GM19395 (cell line): ENCODE data around the gene FTO.
A peak's percentile ranks its signal among the peaks of the same experiment; 100 is the strongest.
"Not testable (repeated sequence)": the region's sequence is repeated elsewhere in the genome, so short reads cannot be mapped to it uniquely, and the experiment has no call there.

Experiments
- ATAC-seq: cut with Tn5 transposase; IDR thresholded peaks from one replicate; pipeline ENCODE4 v1.9.1; 2021; ENCODE audit warnings: mild to moderate bottlenecking, moderate library complexity; ENCODE audit not compliant: unreplicated experiment

FTO gene

DNA sequence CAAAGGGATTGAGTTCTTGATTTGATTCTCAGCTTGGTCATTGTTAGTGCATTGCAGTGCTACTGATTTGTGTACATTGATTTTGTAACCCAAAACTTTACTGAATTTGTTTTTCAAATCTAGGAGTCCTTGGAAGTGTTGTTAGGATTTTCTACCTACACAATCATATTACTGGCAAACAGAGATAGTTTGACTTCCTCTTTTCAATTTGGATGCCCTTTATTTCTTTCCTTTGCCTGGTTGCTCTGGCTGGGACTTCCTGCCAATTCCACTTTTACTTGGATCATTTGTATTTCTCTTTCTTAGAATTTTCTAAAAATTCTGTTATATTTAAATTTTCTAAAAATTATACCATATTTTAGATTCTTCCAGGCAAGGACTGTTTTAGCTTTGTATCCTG, 151.1 kb downstream of the FTO start:
- no peak for ATAC-seq

DNA sequence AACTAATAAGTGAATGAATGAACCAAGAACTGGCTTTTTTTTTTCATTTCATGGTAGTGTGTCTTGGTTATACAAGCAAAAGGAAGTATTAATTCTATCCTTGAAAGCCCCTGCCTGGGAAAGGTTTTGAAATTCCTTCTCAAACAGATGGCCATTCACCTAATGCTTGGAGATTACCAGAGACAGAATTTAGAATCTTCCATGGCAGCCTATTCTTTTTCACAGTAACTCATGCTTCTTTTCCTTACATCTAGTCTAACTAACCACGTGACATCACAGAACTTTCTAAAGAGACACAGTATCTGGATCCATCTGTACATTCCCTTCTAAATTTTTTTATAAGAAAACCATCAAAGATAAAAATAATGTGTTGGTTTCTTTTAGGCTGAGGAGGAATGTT, 151.6 kb downstream of the FTO start:
- ATAC-seq, result no peak

DNA sequence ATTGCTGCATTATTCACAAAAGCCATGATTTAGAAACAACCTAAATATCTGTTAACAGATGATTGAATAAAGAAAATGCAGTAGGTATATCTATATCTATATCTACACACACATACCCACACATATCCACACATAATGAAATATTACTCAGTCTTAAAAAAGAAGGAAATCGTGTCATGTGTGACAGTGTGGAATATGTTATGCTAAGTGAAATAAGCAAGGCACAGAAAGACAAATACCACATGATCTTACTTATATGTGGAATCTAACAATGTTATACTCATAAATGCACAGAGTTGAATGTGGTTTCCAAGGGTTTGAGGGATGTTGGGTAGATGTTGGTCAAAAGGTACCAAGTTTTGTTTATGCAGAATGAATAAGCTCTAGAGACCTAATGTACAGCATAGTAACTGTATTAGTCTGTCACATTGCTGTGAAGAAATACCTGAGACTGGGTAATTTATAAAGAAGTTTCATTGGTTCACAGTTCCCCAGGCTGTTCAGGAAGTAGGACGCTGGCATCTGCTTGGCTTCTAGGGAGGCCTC, 156.1 kb downstream of the FTO start:
- ATAC-seq, result no peak

DNA sequence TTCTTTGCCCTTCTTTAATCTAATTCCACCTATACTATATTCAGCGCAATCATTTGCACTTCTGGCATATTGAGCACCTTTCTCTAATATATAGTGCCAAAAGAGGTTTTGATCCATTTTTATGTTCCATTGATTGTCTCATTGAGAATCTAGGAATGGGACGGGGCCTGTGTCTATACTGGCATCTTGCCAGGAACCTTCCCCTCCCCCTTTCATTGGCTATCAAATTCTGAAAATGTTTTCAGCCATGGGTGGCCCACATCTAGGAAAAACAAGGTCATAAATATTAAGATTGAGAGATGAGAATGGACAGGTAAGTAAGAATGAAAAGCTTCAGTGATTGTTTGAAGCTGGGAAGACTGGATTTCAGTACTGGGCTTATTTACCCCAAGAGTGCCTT, 159.9 kb downstream of the FTO start:
- ATAC-seq, result no peak

DNA sequence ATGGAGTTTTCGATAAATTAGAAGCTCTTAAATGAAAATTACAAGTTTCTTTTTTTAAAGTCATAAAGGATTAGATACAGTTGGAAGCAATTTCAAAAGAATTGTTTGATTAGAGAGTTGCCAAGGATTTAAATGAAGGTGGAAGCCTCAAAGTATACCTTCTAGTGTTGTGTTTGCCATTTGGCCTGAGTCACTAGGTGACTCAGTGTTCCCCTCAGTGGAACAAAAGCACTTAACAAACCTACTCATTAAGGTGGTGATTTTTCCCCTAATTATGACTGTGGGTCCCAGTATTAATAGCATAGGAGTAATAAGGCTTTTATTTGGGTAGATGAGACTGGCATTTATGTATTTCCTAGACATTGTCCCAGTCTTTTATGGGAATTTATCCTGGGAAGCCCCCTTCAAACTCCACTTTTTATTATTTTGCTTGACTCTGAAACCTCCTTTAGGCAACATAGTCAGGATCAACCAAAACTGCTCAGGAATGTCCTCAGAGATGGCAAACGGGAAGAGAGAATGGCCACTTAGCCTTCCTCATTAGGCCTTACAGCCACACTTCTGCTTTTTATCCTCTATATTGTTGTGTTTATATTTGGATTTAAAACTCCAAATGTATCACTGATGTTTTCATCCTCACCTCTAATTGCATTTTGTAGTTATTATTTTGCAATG, 161.0 kb downstream of the FTO start:
- ATAC-seq, result no peak

DNA sequence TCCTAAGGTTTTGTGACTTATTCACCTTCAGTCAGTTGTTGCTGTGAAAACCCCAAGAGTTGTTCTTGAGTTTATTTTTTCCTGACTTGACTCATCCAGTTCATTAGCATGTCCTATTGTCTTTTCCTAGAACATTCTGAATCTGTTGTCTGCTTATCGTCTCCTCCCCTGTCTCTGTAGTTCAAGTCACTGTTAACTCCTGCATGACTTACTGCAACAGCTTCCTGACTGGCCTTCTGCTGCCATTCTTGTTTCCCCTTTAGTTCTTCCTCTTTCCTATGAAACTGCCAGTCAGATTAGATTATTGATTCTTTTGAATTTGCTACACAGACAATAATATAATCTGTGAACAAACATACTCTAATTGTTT, 161.5 kb downstream of the FTO start:
- ATAC-seq, result peak; percentile 73

DNA sequence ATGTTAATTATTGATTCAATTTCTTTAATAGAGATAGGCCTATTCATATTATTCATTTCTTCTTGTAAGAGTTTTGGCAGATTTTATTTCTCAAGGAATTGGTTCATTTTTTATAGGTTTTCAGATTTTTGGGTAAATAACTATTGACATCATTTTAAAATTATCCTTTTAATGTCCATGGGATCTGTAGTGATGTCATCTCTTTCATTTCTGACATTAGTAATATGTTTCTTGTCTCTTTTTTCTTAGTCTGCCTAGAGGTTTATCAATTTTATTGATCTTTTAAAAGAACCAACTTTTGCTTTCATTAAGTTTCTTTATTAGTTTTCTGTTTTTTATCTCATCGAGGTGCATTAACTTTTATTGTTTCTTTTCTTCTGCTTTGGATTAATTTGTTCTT, 162.6 kb downstream of the FTO start:
- no peak for ATAC-seq

DNA sequence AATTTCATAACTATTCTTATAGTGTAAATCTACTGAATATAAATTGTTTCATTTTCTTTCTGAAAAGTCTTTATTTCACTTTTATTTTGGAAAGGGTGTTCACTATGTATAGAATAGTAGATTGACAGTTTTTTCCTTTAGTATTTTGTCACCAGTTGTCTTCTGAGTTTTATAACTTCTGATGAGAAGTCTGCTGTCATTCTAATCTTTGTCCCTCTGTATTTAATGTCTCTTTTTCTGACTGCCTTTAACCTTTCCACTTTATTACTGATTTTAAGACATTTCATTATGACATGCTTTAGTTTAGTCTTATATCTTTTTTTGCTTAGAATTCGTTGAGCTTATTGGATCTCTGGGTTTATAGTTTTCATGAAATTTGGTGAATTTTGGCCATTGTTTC, 166.9 kb downstream of the FTO start:
- ATAC-seq, result no peak

DNA sequence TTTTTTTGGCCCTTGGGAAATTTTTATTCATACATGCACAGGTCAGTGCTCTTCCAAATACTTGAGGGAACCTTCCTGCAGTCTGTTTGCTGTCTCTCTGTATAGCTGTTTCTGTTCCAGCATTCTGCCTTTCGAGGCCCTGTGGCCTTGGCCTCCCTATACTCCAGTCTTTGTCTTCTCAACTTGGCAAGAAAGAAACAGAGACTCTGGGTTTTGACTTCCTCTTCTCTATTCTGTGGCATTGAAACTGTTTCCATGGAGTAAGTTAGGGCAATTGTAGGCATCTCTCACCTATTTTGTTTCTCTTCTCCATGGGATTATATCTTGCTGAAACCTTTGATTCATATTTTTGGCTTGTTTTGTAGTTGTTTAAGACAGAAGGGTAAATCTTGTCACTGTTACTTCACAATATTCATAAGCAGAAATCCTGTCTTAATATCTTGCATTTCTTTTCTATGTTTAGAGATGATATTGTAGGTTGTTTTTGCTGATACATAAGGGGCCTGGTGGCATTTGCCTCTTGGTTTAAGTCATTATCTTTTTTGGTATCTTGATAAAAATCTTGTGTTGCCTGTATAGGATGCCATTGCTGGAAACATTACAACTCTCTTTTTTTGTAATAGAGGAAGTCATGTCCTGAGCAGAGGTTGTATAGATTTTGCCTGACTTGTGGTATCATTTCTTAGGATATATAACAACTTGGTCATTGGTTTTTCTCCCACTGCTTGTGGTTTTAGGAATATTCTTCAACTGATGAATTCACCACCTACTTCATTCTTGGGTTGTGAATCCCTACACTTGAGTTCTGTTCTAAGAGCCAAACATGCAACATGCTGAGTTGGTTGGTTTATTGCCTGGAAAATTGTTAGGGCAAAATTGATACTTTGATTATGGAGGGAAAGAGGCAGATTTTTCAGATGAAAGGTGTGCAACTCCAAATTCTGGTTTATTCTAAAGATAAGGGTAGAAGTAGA, 168.6 kb downstream of the FTO start:
- ATAC-seq, result no peak

DNA sequence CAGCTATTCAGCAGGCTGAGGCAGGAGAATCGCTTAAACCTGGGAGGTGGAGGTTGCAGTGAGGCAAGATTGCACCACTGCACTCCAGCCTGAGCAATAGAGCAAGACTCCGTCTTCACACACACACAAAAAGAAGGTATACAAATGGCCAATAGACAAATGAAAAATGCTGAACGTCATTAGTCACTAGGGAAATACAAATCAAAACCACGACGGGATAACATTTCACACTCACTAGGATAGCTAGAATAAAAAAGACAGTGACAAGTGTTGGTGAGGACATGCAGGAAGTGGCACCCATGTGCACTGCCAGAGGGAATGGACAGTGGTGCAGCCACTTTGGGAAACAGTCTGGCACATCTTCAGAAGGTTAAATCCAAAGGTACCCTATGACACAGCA, 172.9 kb downstream of the FTO start:
- no peak for ATAC-seq

DNA sequence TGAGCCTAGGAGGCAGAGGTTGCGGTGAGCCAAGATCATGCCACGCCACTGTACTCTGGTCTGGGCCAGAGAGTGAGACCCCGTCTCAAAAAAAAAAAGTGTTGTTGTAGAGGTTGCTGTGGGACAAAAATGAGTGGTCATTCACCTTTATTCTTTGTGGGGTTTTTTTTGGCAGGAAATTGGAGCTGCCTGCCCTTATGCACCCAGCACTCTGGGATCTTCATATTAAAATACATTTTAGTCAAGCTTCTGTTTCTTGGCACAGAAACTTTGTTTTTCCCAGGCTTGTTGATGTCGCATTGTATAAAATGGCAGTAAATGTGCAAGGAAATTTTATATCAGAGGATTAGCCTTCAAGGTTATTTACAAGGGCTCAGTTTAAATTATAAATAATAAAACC, 174.3 kb downstream of the FTO start:
- no peak for ATAC-seq

DNA sequence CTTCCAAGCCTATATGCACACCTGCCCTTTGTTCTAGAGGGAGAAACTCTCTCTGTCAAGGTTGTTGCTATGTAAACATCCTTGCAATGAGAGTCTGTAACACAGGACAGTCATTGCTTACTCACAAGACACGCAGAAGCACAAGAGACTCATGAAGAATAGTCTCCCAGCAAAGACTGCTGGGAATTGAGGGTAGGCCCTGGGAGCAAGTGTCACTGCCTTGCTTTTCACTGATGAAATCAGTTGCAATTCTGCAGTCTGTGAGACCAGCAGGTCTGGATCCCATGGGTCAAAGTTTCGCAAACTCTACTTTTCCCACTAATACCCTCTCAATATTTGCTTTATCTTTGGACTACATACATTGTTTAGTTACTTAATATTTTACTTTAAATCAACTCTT, 177.4 kb downstream of the FTO start:
- ATAC-seq, result no peak

DNA sequence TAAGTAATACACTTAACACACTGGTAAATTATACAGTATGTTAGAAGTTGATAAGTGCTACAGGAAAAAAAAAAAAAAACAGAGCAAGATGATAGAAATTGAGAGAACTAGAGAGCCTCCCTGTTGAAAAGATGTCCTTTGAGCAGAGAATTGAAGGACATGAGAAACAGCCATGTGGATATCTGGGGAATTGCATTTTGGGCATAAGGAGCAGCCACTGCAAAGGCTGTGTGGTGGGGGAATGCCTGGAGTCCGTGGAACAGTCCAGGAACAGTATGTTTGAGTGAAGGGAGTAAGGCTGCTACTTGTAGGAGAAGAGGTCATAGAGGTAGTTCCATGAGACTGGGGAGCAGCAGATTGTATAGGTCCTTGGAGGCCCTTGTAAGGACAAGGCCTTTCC, 178.4 kb downstream of the FTO start:
- no peak for ATAC-seq

DNA sequence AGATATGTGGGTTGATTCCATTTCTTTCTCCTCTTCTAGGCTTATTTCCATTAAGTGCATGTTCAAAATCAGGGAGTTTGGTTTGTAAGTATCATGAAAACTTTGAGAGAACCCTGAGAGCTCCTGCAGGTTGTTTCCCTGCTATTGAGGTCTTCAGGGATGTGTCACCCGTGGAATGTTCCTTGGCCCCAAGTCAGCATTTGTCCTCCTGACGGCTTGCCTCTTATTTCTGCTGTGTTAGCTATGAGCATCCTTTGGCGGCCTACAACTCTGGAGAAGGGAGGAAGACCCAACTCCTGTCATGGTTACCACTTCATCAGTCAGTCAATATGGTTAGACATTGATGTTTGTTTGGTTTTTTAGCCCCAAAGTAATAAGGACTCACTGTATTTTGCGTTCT, 180.8 kb downstream of the FTO start:
- ATAC-seq, result no peak

DNA sequence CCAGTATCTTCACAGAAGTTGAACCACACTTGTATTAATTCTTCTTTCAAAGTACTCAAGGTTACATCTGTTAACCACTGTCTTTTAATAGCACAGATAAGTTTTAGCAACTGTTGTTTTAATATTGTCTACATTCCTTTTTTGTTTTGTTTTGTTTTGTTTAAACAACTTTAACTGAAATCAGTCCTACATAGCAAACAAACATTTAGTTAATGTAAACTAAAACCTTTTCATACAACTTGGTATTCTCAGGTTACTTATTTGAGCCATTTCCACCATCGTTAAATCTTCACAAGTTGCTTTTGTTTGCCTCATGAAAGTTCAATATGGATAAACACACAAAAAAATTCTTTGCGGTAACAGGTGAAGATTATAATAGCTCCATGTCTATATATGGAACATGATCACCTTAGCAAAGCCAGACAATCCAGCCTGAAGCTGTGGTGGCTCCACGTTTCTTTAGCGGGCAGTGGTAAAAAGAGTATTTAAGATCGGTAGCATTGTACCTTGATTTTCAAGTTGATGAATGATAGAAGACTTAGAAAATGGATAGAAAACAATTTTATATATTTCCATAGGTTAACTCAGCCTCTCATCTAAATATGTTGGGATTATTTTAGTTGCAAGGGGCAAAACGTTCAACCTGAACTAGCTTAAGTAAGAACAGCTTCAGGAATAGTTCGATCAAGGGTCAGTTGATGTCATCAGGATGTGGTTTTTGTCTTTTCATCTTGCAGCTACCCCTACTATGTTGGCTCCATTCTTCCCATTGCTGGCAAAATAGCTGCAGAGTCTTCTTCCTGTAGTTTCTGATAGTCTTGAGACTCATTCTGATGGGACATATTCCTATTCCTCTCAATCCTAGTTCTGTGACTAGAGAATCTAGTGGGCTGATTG, 182.8 kb downstream of the FTO start:
- no peak for ATAC-seq

DNA sequence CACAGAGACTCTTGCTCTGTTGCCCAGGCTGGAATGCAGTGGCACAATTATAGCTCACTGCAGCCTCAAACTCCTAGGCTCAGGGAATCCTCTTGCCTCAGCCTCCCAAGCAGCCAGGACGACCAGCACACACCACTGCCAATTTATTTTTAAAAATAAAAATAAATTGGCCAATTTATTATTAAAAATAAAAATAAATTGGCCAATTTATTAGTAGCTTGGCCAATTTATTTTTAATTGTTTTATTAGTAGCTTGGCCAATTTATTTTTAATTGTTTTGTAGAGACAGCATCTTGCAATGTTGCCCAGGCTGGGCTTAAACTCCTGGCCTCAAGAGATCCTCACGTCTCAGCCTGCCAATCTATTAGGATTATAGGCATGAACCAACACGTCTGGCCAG, 184.3 kb downstream of the FTO start:
- no peak for ATAC-seq

DNA sequence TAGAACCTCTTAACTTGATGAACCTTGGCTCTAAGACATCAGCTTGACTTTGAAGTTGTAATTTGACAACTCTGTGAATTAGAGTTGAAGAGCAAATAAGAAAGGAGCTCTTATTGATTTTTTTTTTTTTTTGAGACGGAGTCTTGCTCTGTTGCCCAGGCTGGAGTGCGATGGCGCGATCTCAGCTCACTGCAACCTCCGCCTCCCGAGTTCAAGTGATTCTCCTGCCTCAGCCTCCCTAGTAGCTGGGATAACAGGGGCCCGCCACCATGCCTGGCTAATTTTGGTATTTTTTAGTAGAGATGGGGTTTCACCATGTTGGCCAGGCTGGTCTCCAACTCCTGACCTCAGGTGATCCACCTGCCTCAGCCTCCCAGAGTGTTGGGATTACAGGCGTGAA, 186.9 kb downstream of the FTO start:
- not testable (repeated sequence) for ATAC-seq

DNA sequence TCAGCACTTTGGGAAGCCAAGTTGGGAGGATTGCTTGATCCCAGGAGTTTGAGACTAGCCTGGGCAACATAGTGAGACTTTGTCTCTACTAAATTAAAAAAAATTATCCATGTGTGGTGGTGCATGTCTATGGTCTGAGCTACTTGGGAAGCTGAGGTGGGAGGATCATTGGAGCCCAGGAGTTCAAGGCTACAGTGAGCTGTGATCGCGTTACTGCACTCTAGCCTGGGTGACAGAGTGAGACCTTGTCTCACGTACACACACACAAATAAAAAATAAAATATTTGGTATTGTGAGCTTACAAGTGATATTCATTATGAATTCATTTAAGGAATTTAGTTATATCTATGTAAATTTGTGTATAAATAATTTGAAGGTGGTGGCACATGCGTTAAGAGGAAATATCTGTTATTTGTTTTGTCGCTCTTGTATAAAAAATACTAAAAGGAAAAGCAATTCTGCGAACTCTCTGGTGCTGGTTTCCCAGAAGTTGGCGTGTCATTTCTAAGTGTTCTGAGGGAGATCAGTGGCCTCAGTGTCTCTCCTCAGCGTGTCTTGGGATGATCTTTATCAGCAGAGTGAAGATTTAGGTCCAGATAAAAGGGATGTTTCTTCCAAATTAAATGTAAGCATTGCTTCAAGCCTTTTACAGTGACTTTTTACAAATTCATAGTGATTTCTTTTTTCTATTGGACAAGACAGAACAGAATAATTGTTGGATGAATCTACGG, 187.6 kb downstream of the FTO start:
- no peak for ATAC-seq

DNA sequence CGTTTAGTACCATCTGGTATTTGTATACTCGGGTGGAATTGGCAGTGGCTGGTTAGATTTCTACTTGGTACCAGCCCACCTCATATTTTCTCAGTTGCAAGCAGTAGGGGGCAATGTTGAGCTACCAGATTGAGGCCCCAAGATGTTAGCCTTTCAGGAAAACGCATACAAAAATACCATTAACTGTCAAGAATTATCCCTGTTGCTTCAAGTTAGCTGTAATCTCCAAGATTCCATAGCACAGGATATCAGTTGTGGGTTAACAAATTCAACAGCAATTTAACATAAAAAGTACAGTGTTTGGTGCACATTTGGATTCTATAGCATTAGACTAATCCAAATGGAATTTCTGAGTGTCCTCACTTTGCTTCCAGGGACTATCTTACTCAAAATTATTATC, 188.2 kb downstream of the FTO start:
- no peak for ATAC-seq

DNA sequence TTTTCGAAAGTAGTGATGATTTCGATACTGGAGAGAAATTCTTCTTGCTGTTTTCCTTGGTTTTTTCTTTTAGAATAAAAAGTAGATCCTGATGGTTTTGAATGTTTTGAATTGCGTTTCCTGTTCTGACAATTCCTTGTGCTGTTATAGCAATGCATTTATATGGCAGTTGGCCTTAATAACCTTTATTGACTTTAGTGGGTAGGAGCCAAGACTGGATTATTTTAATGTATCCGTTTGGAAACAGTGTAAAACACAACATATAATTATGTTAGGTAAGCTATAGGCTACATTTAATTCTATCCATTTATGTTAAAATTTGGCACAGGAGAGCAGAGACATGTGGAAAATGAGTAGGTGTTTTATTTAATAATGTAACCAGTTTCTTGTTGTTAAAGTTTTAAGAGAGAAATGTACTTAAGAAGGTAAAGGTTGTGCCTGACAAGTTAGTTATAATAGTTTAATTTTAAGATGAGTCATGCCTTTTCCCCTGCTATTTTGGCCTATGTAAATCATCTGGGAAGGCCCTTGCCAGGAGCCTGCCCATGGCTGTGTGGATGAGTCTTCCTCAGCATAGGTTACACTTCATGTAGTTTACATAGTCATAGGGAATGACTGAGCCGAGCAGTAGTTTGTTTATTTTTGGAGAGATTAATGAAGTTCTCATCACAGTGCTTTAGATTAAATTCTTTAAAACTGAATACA, 189.9 kb downstream of the FTO start:
- no peak for ATAC-seq
